Endothelial cell (in vitro differentiated cells): ENCODE results near the gene EBF3. TPM values are rescaled to one million over a fixed set of nuclear protein-coding genes. Genes with fewer than 3 reads are reported as not detected.

ENCODE experiments used
- DNase-seq: peaks from one replicate; pipeline ENCODE4 v3.0.0; 2021; ENCODE audit warnings: low spot score
- H3K27ac Mint-ChIP-seq: one replicate; pipeline ENCODE4 v1.8.0; 2021; ENCODE audit warnings: mixed read lengths, inconsistent platforms; ENCODE audit not compliant: unreplicated experiment
- H3K27me3 Mint-ChIP-seq: one replicate; pipeline ENCODE4 v1.8.0; 2021; ENCODE audit warnings: mild to moderate bottlenecking, moderate library complexity, mixed read lengths, inconsistent platforms; ENCODE audit not compliant: unreplicated experiment
- H3K36me3 Mint-ChIP-seq: one replicate; pipeline ENCODE4 v1.8.0; 2021; ENCODE audit warnings: mild to moderate bottlenecking, low read depth, mixed read lengths, inconsistent platforms; ENCODE audit not compliant: unreplicated experiment
- H3K4me1 Mint-ChIP-seq: one replicate; pipeline ENCODE4 v1.8.0; 2021; ENCODE audit warnings: mild to moderate bottlenecking, mixed read lengths, inconsistent platforms; ENCODE audit not compliant: unreplicated experiment
- H3K4me3 Mint-ChIP-seq: one replicate; pipeline ENCODE4 v1.8.0; 2021; ENCODE audit warnings: mild to moderate bottlenecking, mixed read lengths, inconsistent platforms; ENCODE audit not compliant: unreplicated experiment
- H3K9me3 Mint-ChIP-seq: one replicate; pipeline ENCODE4 v1.8.0; 2021; ENCODE audit warnings: mixed read lengths, inconsistent platforms; ENCODE audit not compliant: unreplicated experiment
- CTCF ChIP-seq: fragments of 200-600 bp; sonication (generic); IDR thresholded peaks from one replicate; pipeline ENCODE4 v1.5.0; 2021; ENCODE audit warnings: antibody characterized with exemption; ENCODE audit not compliant: unreplicated experiment
- total RNA-seq: library from RNA; stranded (reverse); fragmentation: NEBNext Ultra II Directional; extraction: Animal tissue kit (Norgen Biotek cat#: 25700); gene quantifications from one replicate; pipeline ENCODE4 v1.2.1, GENCODE V29; 2021; ENCODE audit not compliant: unreplicated experiment

The EBF3 gene
- total RNA-seq, 1 donor from 2014 or later = 1.3 TPM

GRCh38 chr10:129978322-129978721 is 14.2 kb upstream of the EBF3 start:
- peaks cover 5% of the 10 kb centered on the region for H3K36me3 Mint-ChIP-seq
- no peak for TF ChIP-seq CTCF
- no peak overlapping the region for H3K27ac Mint-ChIP-seq
- peaks cover 5% of the 10 kb centered on the region for H3K9me3 Mint-ChIP-seq
- H3K4me1 Mint-ChIP-seq = peaks cover 15% of the 10 kb centered on the region
- peaks cover 7% of the 10 kb centered on the region for H3K27me3 Mint-ChIP-seq
- no peak for DNase-seq
- H3K4me3 Mint-ChIP-seq = no peak overlapping the region

GRCh38 chr10:129977794-129978193 is 13.7 kb upstream of the EBF3 start:
- no peak for DNase-seq
- no peak overlapping the region for H3K4me3 Mint-ChIP-seq
- H3K9me3 Mint-ChIP-seq = no peaks in the 10 kb centered on the region
- peaks cover 6% of the 10 kb centered on the region for H3K27me3 Mint-ChIP-seq
- peaks cover under 1% of the 10 kb centered on the region for H3K36me3 Mint-ChIP-seq
- no peak for TF ChIP-seq CTCF
- H3K4me1 Mint-ChIP-seq = peaks cover 15% of the 10 kb centered on the region
- H3K27ac Mint-ChIP-seq = no peak overlapping the region

GRCh38 chr10:129973674-129974059 is 9.6 kb upstream of the EBF3 start:
- H3K27ac Mint-ChIP-seq = no peak overlapping the region
- H3K4me3 Mint-ChIP-seq = no peak overlapping the region
- H3K4me1 Mint-ChIP-seq = peaks cover 28% of the 10 kb centered on the region
- H3K36me3 Mint-ChIP-seq = peaks cover 4% of the 10 kb centered on the region
- no peak for TF ChIP-seq CTCF
- H3K27me3 Mint-ChIP-seq = peaks cover 19% of the 10 kb centered on the region
- no peak for DNase-seq
- no peaks in the 10 kb centered on the region for H3K9me3 Mint-ChIP-seq

GRCh38 chr10:129972966-129973673 is 9.0 kb upstream of the EBF3 start:
- no peak for DNase-seq
- H3K36me3 Mint-ChIP-seq = peaks cover 4% of the 10 kb centered on the region
- peaks cover 19% of the 10 kb centered on the region for H3K27me3 Mint-ChIP-seq
- no peak for TF ChIP-seq CTCF
- H3K9me3 Mint-ChIP-seq = no peaks in the 10 kb centered on the region
- H3K4me1 Mint-ChIP-seq = peaks cover 28% of the 10 kb centered on the region
- no peak overlapping the region for H3K27ac Mint-ChIP-seq
- H3K4me3 Mint-ChIP-seq = no peak overlapping the region

- H3K9me3 Mint-ChIP-seq = no peaks in the 10 kb centered on the region
- no peak for TF ChIP-seq CTCF
- H3K36me3 Mint-ChIP-seq = peaks cover 4% of the 10 kb centered on the region
- H3K4me1 Mint-ChIP-seq = peaks cover 28% of the 10 kb centered on the region
- no peak overlapping the region for H3K27ac Mint-ChIP-seq
- DNase-seq = peak; percentile 37
- peak overlapping the region; percentile 81 for H3K4me3 Mint-ChIP-seq
- peaks cover 20% of the 10 kb centered on the region for H3K27me3 Mint-ChIP-seq
Measured at GRCh38 chr10:129972145-129972965, 8.3 kb upstream of the EBF3 start.
